Measurements from ENCODE around the gene SPDYA. TPM values are rescaled to one million over a fixed set of nuclear protein-coding genes. Genes with fewer than 3 reads are reported as not detected.

SPDYA gene
- total and polyA plus RNA-seq, 11 donors, result 0.06 to 0.50 (median 0.28) TPM; not detected in 5

DNA sequence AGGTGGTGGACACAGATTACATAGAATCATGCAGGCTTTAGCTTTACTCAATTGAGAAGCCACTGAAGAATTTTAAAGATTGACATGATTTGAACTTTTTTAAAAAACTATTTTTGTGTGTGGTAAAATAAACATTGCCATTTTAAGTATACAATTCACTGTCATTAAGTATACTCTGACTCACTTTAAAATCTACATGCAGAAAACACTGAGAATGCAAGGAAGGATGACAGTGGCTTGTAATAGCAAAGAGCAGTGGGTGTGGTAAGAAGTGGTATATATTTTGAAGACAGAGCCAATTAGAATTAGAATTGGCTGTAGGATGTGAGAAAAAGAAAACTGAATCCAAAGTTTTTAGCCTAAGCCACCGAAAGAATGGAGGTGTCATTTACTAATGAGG, 44.6 kb downstream of the SPDYA start:
- TF ChIP-seq CTCF (IDR thresholded peaks at IDR 0.05), result no peak
- TF ChIP-seq POLR2A (IDR thresholded peaks at IDR 0.05), result no peak
- no peak for DNase-seq
- intact Hi-C loops (cut with DNase I), result no loop called here

GRCh38 chr2:28855977-28856376, 45.3 kb downstream of the SPDYA start:
- no peaks in the 10 kb centered on the region for H3K9me3 ChIP-seq
- intact Hi-C loops (cut with DNase I), result no loop called here
- ATAC-seq (no peak), DNase-seq (no peak)
- H3K36me3 ChIP-seq, result peaks cover 0 to 55% (median 32%) of the 10 kb centered on the region in 9 donors
- H3K4me3 ChIP-seq, result no peak overlapping the region
- no peak for TF ChIP-seq CTCF (IDR thresholded peaks at IDR 0.05)
- no peak for TF ChIP-seq POLR2A (IDR thresholded peaks at IDR 0.05)
- H3K4me1 ChIP-seq, result no peaks in the 10 kb centered on the region
- H3K27me3 ChIP-seq, result no peaks in the 10 kb centered on the region
- no peak overlapping the region for H3K27ac ChIP-seq

More for the DNA sequence above, 44.6 kb downstream of the SPDYA start:
- no peaks in the 10 kb centered on the region for H3K27me3 ChIP-seq
- WGBS, 4 donors, result 93 to 99% (median 98%) methylated on average over 1 of the region's 1 CpG
- H3K4me3 ChIP-seq, result no peak overlapping the region
- no peaks in the 10 kb centered on the region for H3K9me3 ChIP-seq
- peaks cover 0 to 55% (median 30%) of the 10 kb centered on the region in 9 donors for H3K36me3 ChIP-seq
- no peak overlapping the region for H3K27ac ChIP-seq
- ATAC-seq, result no peak
- H3K4me1 ChIP-seq, result no peaks in the 10 kb centered on the region

DNA sequence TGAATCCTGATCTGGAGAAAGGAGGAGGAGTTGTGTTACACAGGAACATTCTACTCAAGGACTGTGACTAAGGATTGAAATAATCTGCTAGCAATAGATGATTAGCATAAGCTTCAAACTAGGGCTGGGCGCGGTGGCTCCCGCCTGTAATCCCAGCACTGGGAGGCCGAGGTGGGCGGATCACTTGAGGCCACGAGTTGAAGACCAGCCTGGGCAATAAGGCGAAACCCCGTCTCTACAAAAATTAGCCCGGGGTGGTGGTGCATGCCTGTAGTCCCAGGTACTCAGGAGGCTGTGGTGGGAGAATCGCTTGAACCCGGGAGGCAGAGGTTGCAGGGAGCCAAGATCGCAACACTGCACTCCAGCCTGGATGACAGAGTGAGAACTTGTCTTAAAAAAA, 58.0 kb downstream of the SPDYA start:
- ATAC-seq, result no peak
- Histone ChIP-seq H3K27ac (no peak overlapping the region), H3K36me3 (peaks cover 0 to 24% (median 13%) of the 10 kb centered on the region in 9 donors), H3K4me1 (peaks cover 0 to 42% (median 20%) of the 10 kb centered on the region in 12 donors), H3K9me3 (no peaks in the 10 kb centered on the region), H3K4me3 (peak overlapping the region in 10 of 12 donors; percentile 73 to 99 (median 84)), H3K27me3 (no peaks in the 10 kb centered on the region)
- 75 to 84% (median 81%) methylated on average over 12 of the region's 12 CpGs for WGBS, 4 donors
- intact Hi-C loops (cut with DNase I), result no loop called here
- no peak for DNase-seq
- TF ChIP-seq CTCF (IDR thresholded peaks at IDR 0.05), result no peak
- TF ChIP-seq POLR2A (IDR thresholded peaks at IDR 0.05), result no peak

DNA sequence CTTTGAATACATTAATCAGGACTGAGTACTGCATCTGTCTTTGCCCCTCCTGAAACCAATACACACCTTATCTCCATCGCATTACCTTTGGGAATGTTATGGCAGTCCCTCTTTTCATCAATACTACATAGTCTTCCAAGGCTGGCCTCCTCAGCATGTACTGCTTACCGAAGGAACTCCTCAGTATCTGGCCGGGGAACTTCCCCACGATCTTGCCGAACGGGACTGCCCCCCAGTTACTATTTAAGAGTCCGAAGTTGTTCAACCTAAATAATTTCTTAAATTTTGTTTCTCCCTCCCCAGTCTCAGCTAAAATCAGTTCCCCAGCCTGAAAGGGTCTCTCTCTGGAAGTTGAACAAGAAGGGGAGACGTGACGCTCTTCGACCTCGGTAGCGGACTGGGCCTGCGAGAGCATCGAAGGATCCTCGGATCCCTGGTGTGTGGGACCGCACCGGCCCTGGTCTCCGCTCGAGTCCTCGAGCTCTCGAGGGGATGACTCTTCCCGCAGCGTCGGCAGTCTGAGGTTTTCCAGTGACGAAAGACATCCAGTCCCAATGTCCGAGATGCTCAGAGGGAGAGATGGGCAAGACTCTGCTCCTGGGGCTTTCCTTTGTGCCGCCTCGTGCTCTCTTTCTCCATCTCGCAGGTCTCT, 59.0 kb downstream of the SPDYA start:
- no peaks in the 10 kb centered on the region for H3K9me3 ChIP-seq
- DNase-seq (no peak), ATAC-seq (peak in 3 of 4 donors; percentile 29 to 46 (median 34))
- peaks cover 0 to 42% (median 20%) of the 10 kb centered on the region in 12 donors for H3K4me1 ChIP-seq
- no peaks in the 10 kb centered on the region for H3K27me3 ChIP-seq
- WGBS, 4 donors, result 0 to 1% (median 0%) methylated on average over 25 to 29 of the region's 29 CpGs
- H3K4me3 ChIP-seq, result peak overlapping the region; percentile 73 to 99 (median 86)
- peak overlapping the region in 11 of 12 donors; percentile 71 to 88 (median 78) for H3K27ac ChIP-seq
- intact Hi-C loops (cut with DNase I), result loop anchor here in 5 of 10 donors (1.0 to 2.0 kb wide), 2 partner anchors 25 kb away; partner anchors contain the start of gene WDR43 (in 5 of the 5)
- H3K36me3 ChIP-seq, result peaks cover 0 to 14% (median 3%) of the 10 kb centered on the region in 9 donors
- no peak for TF ChIP-seq POLR2A (IDR thresholded peaks at IDR 0.05)
- TF ChIP-seq CTCF (IDR thresholded peaks at IDR 0.05), result no peak
